Subcutaneous abdominal adipose tissue (tissue), 5 donors: ENCODE results near the gene OR2T8.

Experiments used
- H3K27ac ChIP-seq: one replicate; pipeline ENCODE4 v1.7.0; 2013; ENCODE audit warnings: low read depth, mild to moderate bottlenecking, inconsistent platforms, low read length, moderate library complexity
- H3K27me3 ChIP-seq, 5 donors: one replicate each; pipeline ENCODE4 v1.7.0; 2013; ENCODE audit warnings: low read length in 5 of 5, inconsistent platforms in 1 of 5; ENCODE audit not compliant: control insufficient read depth in 5 of 5, insufficient read depth in 4 of 5
- H3K36me3 ChIP-seq, 5 donors: one replicate each; pipeline ENCODE4 v1.7.0; 2013; ENCODE audit warnings: low read length in 5 of 5; ENCODE audit not compliant: control insufficient read depth in 5 of 5, insufficient read depth in 5 of 5
- H3K4me1 ChIP-seq, 5 donors: one replicate each; pipeline ENCODE4 v1.7.0; 2013; ENCODE audit warnings: low read length in 5 of 5, mild to moderate bottlenecking in 3 of 5, moderate library complexity in 1 of 5; ENCODE audit not compliant: control insufficient read depth in 5 of 5, insufficient read depth in 5 of 5
- H3K4me3 ChIP-seq, 5 donors: one replicate each; pipeline ENCODE4 v1.7.0; 2013; ENCODE audit warnings: low read length in 5 of 5, low read depth in 1 of 5
- H3K9ac ChIP-seq, 5 donors: one replicate each; pipeline ENCODE4 v1.7.0; 2013; ENCODE audit warnings: low read length in 5 of 5, mild to moderate bottlenecking in 4 of 5, moderate library complexity in 3 of 5
- H3K9me3 ChIP-seq, 5 donors: one replicate each; pipeline ENCODE4 v1.7.0; 2013; ENCODE audit warnings: low read length in 5 of 5; ENCODE audit not compliant: control insufficient read depth in 5 of 5
- donor health status: healthy.
- donor health status: healthy.
- donor health status: healthy.
- donor health status: healthy.
- donor health status: healthy.

Gene OR2T8

DNA sequence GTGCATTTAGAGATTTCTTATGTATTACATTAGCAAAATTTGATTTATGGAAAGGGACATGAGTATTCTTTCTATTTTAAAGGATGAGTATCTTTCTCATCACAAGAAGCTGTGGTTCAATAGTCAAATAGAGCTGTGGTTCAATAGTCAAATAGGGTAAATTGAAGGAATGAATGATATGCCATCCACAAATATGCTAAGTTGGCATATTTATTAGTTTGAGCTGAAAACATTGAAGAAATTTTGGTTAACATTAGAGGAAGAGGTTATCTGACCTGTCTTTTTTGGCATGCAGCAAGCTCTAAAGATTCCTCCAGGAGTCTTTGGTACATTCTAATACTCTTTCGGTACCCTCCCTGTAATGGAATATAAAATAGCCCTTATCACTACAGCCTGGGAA, 33.4 kb downstream of the OR2T8 start:
- H3K36me3 ChIP-seq, result no peaks in the 10 kb centered on the region
- H3K9me3 ChIP-seq, result peaks cover 0 to 3% (median 0%) of the 10 kb centered on the region in 5 donors
- no peak overlapping the region for H3K9ac ChIP-seq
- no peak overlapping the region for H3K27ac ChIP-seq
- H3K4me3 ChIP-seq, result no peak overlapping the region
- H3K4me1 ChIP-seq, result no peaks in the 10 kb centered on the region
- H3K27me3 ChIP-seq, result no peaks in the 10 kb centered on the region

DNA sequence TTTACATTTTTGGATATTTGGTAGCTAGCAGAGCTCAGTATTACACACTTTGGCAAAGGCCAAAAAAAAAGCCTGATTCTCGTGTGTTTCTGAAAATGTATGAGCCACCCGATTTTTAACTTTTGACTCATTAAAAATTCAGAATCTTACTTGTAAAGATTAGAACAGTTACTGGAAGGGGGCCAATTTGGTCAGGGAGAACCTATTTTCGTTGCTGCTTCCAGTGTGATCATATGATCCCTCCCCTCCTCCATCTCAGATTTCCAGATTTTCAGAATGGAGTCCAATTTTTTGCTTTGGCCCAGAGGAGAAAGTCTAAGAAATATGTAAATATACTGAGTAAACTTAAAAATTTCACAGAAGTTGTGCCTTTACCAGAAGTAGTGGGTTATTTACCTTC, 41.7 kb downstream of the OR2T8 start:
- Histone ChIP-seq H3K4me3 (no peak overlapping the region), H3K27ac (no peak overlapping the region), H3K4me1 (no peaks in the 10 kb centered on the region), H3K27me3 (no peaks in the 10 kb centered on the region), H3K9me3 (no peaks in the 10 kb centered on the region), H3K9ac (no peak overlapping the region), H3K36me3 (no peaks in the 10 kb centered on the region)

DNA sequence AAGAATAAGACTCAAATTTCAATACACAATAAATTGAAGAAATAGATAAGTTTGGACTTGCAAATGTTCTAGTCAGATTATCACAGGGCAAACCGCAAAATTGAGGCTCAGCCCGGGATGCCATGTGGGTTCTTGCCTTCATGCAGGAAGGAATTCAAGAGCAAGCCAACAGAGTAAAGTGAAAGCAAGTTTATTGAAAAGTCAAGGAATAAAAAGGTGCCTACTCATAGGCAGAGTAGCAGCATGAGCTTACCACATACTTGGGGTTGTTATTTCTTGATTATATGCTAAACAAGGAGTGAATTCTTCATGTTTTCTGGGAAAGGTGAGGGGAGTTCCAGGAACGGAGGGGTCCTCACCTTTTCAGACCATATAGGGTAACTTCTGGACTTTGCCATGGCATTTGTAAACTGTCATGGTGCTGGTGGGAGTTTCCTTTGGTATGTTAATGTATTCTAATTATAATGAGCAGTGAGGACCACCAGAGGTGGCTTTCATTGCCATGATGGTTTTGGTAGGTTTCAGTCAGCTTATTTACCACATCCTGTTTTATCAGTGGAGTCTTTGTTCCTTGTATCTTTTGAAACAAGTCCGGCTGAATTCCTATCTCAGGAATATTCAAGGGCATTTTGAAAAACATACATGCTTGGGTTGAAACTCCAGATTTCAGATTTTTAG, 43.0 kb downstream of the OR2T8 start:
- Histone ChIP-seq H3K4me1 (no peaks in the 10 kb centered on the region), H3K9ac (no peak overlapping the region), H3K27me3 (no peaks in the 10 kb centered on the region), H3K27ac (no peak overlapping the region), H3K4me3 (no peak overlapping the region), H3K9me3 (no peaks in the 10 kb centered on the region), H3K36me3 (no peaks in the 10 kb centered on the region)

DNA sequence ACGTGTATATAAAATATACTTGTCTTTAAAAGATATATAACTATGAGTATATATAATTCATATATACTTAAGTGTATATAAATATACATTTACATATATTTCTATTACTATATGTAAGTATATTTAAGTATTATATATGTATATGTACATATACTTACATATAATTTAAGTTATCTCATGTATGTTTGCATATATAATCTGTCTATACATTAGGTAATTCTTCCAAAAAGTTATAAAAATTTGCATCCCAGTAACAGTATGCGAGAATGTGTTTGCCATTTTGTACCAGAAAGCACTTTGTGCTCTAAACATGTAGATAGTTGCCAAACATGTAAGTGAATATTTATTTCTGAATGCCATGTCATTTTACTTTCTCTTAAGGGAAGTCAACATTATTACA, 44.9 kb downstream of the OR2T8 start, which contains the start of gene OR2AK2:
Gene OR2AK2, plus strand, starts transcription at position 301 of the 400 bp plus-strand sequence. CDS start 144 bp downstream, outside the sequence.
- H3K4me1 ChIP-seq, result no peaks in the 10 kb centered on the region
- H3K4me3 ChIP-seq, result no peak within 1 kb of the TSS
- H3K27ac ChIP-seq, result no peak within 1 kb of the TSS
- H3K27me3 ChIP-seq, result no peaks in the 10 kb centered on the region
- no peaks in the 10 kb centered on the region for H3K9me3 ChIP-seq
- no peak within 1 kb of the TSS for H3K9ac ChIP-seq
- H3K36me3 ChIP-seq, result no peaks in the 10 kb centered on the region

DNA sequence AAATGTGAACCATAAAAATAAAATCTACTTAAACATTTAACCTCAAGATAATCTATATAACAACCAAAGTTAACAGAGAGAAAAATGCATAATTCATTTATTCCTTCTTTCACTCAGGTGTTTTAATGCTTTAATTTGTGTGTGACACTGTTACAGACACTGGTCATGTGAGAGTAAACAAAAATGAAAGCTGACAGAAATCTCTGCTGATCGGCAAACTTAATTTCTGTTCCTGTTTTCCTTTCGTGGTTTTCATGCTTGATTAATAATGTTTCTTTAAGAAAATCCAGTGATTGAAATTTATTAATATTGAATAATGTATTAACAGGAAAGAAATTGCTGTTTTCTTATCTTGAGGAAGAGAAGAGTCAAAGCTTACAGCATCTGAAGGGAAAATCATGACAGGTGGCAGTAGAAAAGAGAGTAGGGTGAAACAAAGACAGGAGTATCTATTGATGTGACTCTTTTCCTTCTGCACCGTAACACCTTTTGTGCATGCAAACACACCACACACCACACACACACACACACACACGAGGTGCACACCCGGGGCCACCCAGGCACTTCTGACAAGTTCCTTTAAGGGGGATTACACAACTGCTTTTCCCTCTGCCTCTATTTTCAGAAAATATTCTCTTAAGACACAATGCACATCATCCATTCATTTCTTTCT, 46.6 kb downstream of the OR2T8 start:
- H3K9me3 ChIP-seq, result peaks cover 0 to 5% (median 0%) of the 10 kb centered on the region in 5 donors
- H3K4me1 ChIP-seq, result no peaks in the 10 kb centered on the region
- no peak overlapping the region for H3K27ac ChIP-seq
- H3K9ac ChIP-seq, result no peak overlapping the region
- H3K4me3 ChIP-seq, result no peak overlapping the region
- H3K27me3 ChIP-seq, result no peaks in the 10 kb centered on the region
- H3K36me3 ChIP-seq, result no peaks in the 10 kb centered on the region
